Measurements from ENCODE around the gene ANXA6. TPM values are rescaled to one million over a fixed set of nuclear protein-coding genes. Genes with fewer than 3 reads are reported as not detected.

The ANXA6 gene
- total and polyA plus RNA-seq, 2 experiments from 2014 or later, result 122 to 152 TPM

GRCh38 chr5:151122828-151123227 is 34.8 kb downstream of the ANXA6 start:
- 97% methylated on average over 14 of the region's 14 CpGs for WGBS (ENCODE audit: low lambda C conversion rate, missing lambda C conversion rate)
- TF ChIP-seq CTCF (IDR thresholded peaks at IDR 0.05; ENCODE audit: poor library complexity) (no peak), EZH2phosphoT487 (IDR thresholded peaks at IDR 0.05; ENCODE audit: low read depth, severe bottlenecking, unreplicated experiment) (no peak), EZH2 (IDR thresholded peaks at IDR 0.05; ENCODE audit: borderline replicate concordance) (no peak)
- no peaks in the 10 kb centered on the region for H3K36me3 ChIP-seq (replicated peaks; ENCODE audit: insufficient read depth, low read depth)

GRCh38 chr5:151121665-151122064 is 35.9 kb downstream of the ANXA6 start:
- H3K4me2 ChIP-seq, result no peak overlapping the region
- no peaks in the 10 kb centered on the region for H3K9me3 ChIP-seq (ENCODE audit: low read depth)
- H3K27ac ChIP-seq, result no peak overlapping the region
- TF ChIP-seq EZH2phosphoT487 (IDR thresholded peaks at IDR 0.05; ENCODE audit: low read depth, severe bottlenecking, unreplicated experiment) (no peak), EZH2 (IDR thresholded peaks at IDR 0.05; ENCODE audit: borderline replicate concordance) (no peak), CTCF (IDR thresholded peaks at IDR 0.05; ENCODE audit: poor library complexity) (no peak)
- no peaks in the 10 kb centered on the region for H3K36me3 ChIP-seq (replicated peaks; ENCODE audit: insufficient read depth, low read depth)
- no peak for DNase-seq (ENCODE audit: low spot score)
- WGBS (ENCODE audit: low lambda C conversion rate, missing lambda C conversion rate), result 97% methylated on average over 5 of the region's 5 CpGs
- peaks cover 3% of the 10 kb centered on the region for H3K4me1 ChIP-seq (ENCODE audit: insufficient read depth)
- no peak overlapping the region for H2AFZ ChIP-seq
- H3K79me2 ChIP-seq, result no peaks in the 10 kb centered on the region
- no peaks in the 10 kb centered on the region for H4K20me1 ChIP-seq (ENCODE audit: insufficient read depth, poor library complexity, severe bottlenecking)
- H3K4me3 ChIP-seq, result no peak overlapping the region
- H3K9me2 ChIP-seq (replicated peaks; ENCODE audit: insufficient read depth), result no peaks in the 10 kb centered on the region
- H3K27me3 ChIP-seq, result no peaks in the 10 kb centered on the region

More at GRCh38 chr5:151122828-151123227, 34.8 kb downstream of the ANXA6 start:
- Histone ChIP-seq H3K9me2 (replicated peaks; ENCODE audit: insufficient read depth) (no peaks in the 10 kb centered on the region), H2AFZ (no peak overlapping the region), H3K4me1 (ENCODE audit: insufficient read depth) (peaks cover 3% of the 10 kb centered on the region), H4K20me1 (ENCODE audit: insufficient read depth, poor library complexity, severe bottlenecking) (no peaks in the 10 kb centered on the region), H3K4me3 (no peak overlapping the region), H3K27me3 (no peaks in the 10 kb centered on the region), H3K27ac (no peak overlapping the region), H3K9me3 (ENCODE audit: low read depth) (no peaks in the 10 kb centered on the region), H3K79me2 (no peaks in the 10 kb centered on the region), H3K4me2 (no peak overlapping the region)
- no peak for DNase-seq (ENCODE audit: low spot score)

- Histone ChIP-seq H3K9me3 (ENCODE audit: low read depth) (no peaks in the 10 kb centered on the region), H4K20me1 (ENCODE audit: insufficient read depth, poor library complexity, severe bottlenecking) (no peaks in the 10 kb centered on the region), H3K4me1 (ENCODE audit: insufficient read depth) (peaks cover 3% of the 10 kb centered on the region), H3K4me2 (no peak overlapping the region), H3K4me3 (no peak overlapping the region), H3K79me2 (no peaks in the 10 kb centered on the region), H3K27me3 (no peaks in the 10 kb centered on the region), H3K9me2 (replicated peaks; ENCODE audit: insufficient read depth) (no peaks in the 10 kb centered on the region), H3K27ac (no peak overlapping the region), H2AFZ (no peak overlapping the region), H3K36me3 (replicated peaks; ENCODE audit: insufficient read depth, low read depth) (no peaks in the 10 kb centered on the region)
- TF ChIP-seq EZH2 (IDR thresholded peaks at IDR 0.05; ENCODE audit: borderline replicate concordance) (no peak), CTCF (IDR thresholded peaks at IDR 0.05; ENCODE audit: poor library complexity) (no peak)
- 98% methylated on average over 2 of the region's 2 CpGs for WGBS (ENCODE audit: low lambda C conversion rate, missing lambda C conversion rate)
- DNase-seq (ENCODE audit: low spot score), result no peak
Observed at GRCh38 chr5:151121095-151121494, 36.5 kb downstream of the ANXA6 start.
